Measurements from ENCODE around the gene RTL9. TPM values are rescaled to one million over a fixed set of nuclear protein-coding genes. Genes with fewer than 3 reads are reported as not detected.

Gene RTL9
- total and polyA plus RNA-seq, 9 donors = 0.38 to 5.9 (median 1.5) TPM

GRCh38 chrX:110396735-110397134, 38.1 kb downstream of the RTL9 start:
- H3K4me3 ChIP-seq = no peak overlapping the region
- H3K36me3 ChIP-seq = no peaks in the 10 kb centered on the region
- no peaks in the 10 kb centered on the region for H3K4me1 ChIP-seq (ENCODE audit: insufficient read depth)
- no peak overlapping the region for H3K27ac ChIP-seq
- TF ChIP-seq POLR2A (IDR thresholded peaks at IDR 0.05) (no peak), EP300 (IDR thresholded peaks at IDR 0.05) (no peak)
- TF ChIP-seq, protein P1, sequence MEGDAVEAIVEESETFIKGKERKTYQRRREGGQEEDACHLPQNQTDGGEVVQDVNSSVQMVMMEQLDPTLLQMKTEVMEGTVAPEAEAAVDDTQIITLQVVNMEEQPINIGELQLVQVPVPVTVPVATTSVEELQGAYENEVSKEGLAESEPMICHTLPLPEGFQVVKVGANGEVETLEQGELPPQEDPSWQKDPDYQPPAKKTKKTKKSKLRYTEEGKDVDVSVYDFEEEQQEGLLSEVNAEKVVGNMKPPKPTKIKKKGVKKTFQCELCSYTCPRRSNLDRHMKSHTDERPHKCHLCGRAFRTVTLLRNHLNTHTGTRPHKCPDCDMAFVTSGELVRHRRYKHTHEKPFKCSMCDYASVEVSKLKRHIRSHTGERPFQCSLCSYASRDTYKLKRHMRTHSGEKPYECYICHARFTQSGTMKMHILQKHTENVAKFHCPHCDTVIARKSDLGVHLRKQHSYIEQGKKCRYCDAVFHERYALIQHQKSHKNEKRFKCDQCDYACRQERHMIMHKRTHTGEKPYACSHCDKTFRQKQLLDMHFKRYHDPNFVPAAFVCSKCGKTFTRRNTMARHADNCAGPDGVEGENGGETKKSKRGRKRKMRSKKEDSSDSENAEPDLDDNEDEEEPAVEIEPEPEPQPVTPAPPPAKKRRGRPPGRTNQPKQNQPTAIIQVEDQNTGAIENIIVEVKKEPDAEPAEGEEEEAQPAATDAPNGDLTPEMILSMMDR (IDR thresholded peaks at IDR 0.05) = no peak
- intact Hi-C loops (cut with DNase I) = no loop called here
- no peaks in the 10 kb centered on the region for H3K27me3 ChIP-seq
- DNase-seq = no peak
- H3K9me3 ChIP-seq = no peaks in the 10 kb centered on the region
- WGBS, 3 donors = 64 to 76% (median 65%) methylated on average over 4 of the region's 4 CpGs

DNA sequence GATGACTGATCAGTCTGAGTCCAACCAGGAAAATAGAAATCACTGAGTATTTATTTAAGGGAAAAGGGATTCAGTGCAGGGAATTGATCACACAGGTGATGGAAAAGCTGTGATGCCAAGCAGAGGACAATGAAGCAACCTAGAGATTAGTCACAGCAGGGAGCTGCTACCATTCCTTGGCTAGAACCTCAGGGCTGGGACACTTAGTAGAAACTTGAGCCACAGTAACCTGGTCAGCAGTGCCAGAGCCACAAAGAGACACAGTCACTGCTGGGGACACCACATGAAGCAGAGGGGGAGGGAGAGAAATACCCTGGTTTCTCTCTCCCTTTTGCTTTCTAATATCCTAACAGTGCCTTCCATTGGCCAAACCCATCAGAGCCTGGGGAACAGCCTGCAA, 38.7 kb downstream of the RTL9 start:
- no peaks in the 10 kb centered on the region for H3K27me3 ChIP-seq
- no peak overlapping the region for H3K4me3 ChIP-seq
- DNase-seq = no peak
- H3K9me3 ChIP-seq = no peaks in the 10 kb centered on the region
- no peak overlapping the region for H3K27ac ChIP-seq
- TF ChIP-seq EP300 (IDR thresholded peaks at IDR 0.05) (no peak), POLR2A (IDR thresholded peaks at IDR 0.05) (no peak)
- TF ChIP-seq, protein P1 (IDR thresholded peaks at IDR 0.05) = no peak
- H3K36me3 ChIP-seq = no peaks in the 10 kb centered on the region
- no peaks in the 10 kb centered on the region for H3K4me1 ChIP-seq (ENCODE audit: insufficient read depth)
- intact Hi-C loops (cut with DNase I) = no loop called here

- Histone ChIP-seq H3K27me3 (no peaks in the 10 kb centered on the region), H3K27ac (no peak overlapping the region), H3K9me3 (no peaks in the 10 kb centered on the region), H3K36me3 (no peaks in the 10 kb centered on the region), H3K4me1 (ENCODE audit: insufficient read depth) (no peaks in the 10 kb centered on the region), H3K4me3 (no peak overlapping the region)
- TF ChIP-seq POLR2A (IDR thresholded peaks at IDR 0.05) (no peak), EP300 (IDR thresholded peaks at IDR 0.05) (no peak)
- TF ChIP-seq, protein P1 (IDR thresholded peaks at IDR 0.05) = no peak
- no peak for DNase-seq
- intact Hi-C loops (cut with DNase I) = no loop called here
- 59 to 68% (median 61%) methylated on average over 6 of the region's 6 CpGs for WGBS, 3 donors
These were observed 39.3 kb downstream of the RTL9 start for GRCh38 chrX:110397904-110398303.

GRCh38 chrX:110399497-110399896, 40.8 kb downstream of the RTL9 start:
- intact Hi-C loops (cut with DNase I) = no loop called here
- Histone ChIP-seq H3K4me1 (ENCODE audit: insufficient read depth) (no peaks in the 10 kb centered on the region), H3K4me3 (no peak overlapping the region), H3K9me3 (no peaks in the 10 kb centered on the region), H3K27me3 (no peaks in the 10 kb centered on the region), H3K27ac (no peak overlapping the region), H3K36me3 (no peaks in the 10 kb centered on the region)
- DNase-seq = no peak
- TF ChIP-seq EP300 (IDR thresholded peaks at IDR 0.05) (no peak), POLR2A (IDR thresholded peaks at IDR 0.05) (no peak)
- TF ChIP-seq, protein P1 (IDR thresholded peaks at IDR 0.05) = no peak
- WGBS, 3 donors = 68 to 76% (median 76%) methylated on average over 5 of the region's 5 CpGs
